Parathyroid adenoma (tissue), 2 donors: ENCODE data around the gene SPINT3.
A peak's percentile ranks its signal among the peaks of the same experiment; 100 is the strongest.

Experiments
- H2AFZ ChIP-seq: fragments of 300-600 bp; sonication (generic); one replicate; pipeline ENCODE4 v1.7.0; 2017; ENCODE audit warnings: antibody characterized with exemption, mild to moderate bottlenecking
- H3K27ac ChIP-seq: fragments of 300-600 bp; sonication (generic); one replicate; pipeline ENCODE4 v1.7.0; 2017
- H3K27me3 ChIP-seq: fragments of 300-600 bp; sonication (generic); one replicate; pipeline ENCODE4 v1.7.0; 2017; ENCODE audit warnings: low read length; ENCODE audit not compliant: control insufficient read depth, insufficient read depth
- H3K36me3 ChIP-seq: fragments of 300-600 bp; sonication (generic); one replicate; pipeline ENCODE4 v1.7.0; 2017; ENCODE audit warnings: low read length; ENCODE audit not compliant: control insufficient read depth, insufficient read depth
- H3K4me1 ChIP-seq: fragments of 300-600 bp; sonication (generic); one replicate; pipeline ENCODE4 v1.7.0; 2017; ENCODE audit warnings: control low read depth
- H3K4me2 ChIP-seq: fragments of 300-600 bp; sonication (generic); one replicate; pipeline ENCODE4 v1.7.0; 2017; ENCODE audit warnings: low read length
- H3K4me3 ChIP-seq: fragments of 300-600 bp; sonication (generic); one replicate; pipeline ENCODE4 v1.7.0; 2017; ENCODE audit warnings: low read depth, low read length
- H3K79me2 ChIP-seq: fragments of 300-600 bp; sonication (generic); one replicate; pipeline ENCODE4 v1.7.0; 2017; ENCODE audit warnings: control low read depth
- H3K9ac ChIP-seq: fragments of 300-600 bp; sonication (generic); one replicate; pipeline ENCODE4 v1.7.0; 2017; ENCODE audit warnings: mild to moderate bottlenecking
- H3K9me3 ChIP-seq: fragments of 300-600 bp; sonication (generic); one replicate; pipeline ENCODE4 v1.7.0; 2017; ENCODE audit warnings: low read length; ENCODE audit not compliant: control insufficient read depth
- CTCF ChIP-seq: fragments of 300-600 bp; sonication (generic); IDR thresholded peaks from one replicate; pipeline ENCODE4 v1.7.0; 2017; ENCODE audit warnings: antibody characterized with exemption, mild to moderate bottlenecking
- donor health status: primary hyperparathyroidism.

Gene SPINT3

DNA sequence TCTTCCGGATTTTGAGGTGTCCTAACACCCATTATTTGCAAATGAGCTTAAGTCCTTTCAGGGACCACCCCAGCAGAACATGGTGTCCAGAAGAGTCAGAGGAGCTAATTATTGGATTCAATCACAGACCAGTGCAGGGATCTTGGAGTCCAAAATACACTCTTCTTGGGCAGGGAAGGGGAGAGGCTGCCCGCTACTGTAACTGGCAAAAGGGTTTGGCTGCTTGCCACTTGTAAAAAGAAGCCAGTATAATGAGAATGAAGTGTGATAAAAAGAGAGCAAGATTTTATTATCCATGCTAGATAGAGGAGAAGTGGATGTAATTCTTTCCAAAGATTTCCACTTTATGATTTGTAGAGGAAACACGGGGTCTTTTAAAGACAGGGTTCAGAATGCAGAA lies 19.3 kb downstream of the SPINT3 start:
- H3K79me2 ChIP-seq, result no peaks in the 10 kb centered on the region
- no peak overlapping the region for H2AFZ ChIP-seq
- H3K4me3 ChIP-seq, result no peak overlapping the region
- no peaks in the 10 kb centered on the region for H3K4me1 ChIP-seq
- H3K4me2 ChIP-seq, result no peak overlapping the region
- no peak overlapping the region for H3K27ac ChIP-seq
- TF ChIP-seq CTCF, result no peak
- no peak overlapping the region for H3K9ac ChIP-seq
- H3K27me3 ChIP-seq, result no peaks in the 10 kb centered on the region
- no peaks in the 10 kb centered on the region for H3K36me3 ChIP-seq
- no peaks in the 10 kb centered on the region for H3K9me3 ChIP-seq

- no peak overlapping the region for H3K4me2 ChIP-seq
- no peaks in the 10 kb centered on the region for H3K9me3 ChIP-seq
- H3K36me3 ChIP-seq, result no peaks in the 10 kb centered on the region
- H3K79me2 ChIP-seq, result no peaks in the 10 kb centered on the region
- no peak overlapping the region for H3K4me3 ChIP-seq
- TF ChIP-seq CTCF, result no peak
- H3K27ac ChIP-seq, result no peak overlapping the region
- no peaks in the 10 kb centered on the region for H3K4me1 ChIP-seq
- H2AFZ ChIP-seq, result no peak overlapping the region
- no peak overlapping the region for H3K9ac ChIP-seq
- no peaks in the 10 kb centered on the region for H3K27me3 ChIP-seq
Observed at GRCh38 chr20:45495501-45495941, 19.9 kb downstream of the SPINT3 start.

- Histone ChIP-seq H3K4me1 (no peaks in the 10 kb centered on the region), H3K9me3 (no peaks in the 10 kb centered on the region), H3K79me2 (no peaks in the 10 kb centered on the region), H3K4me2 (no peak overlapping the region), H3K27me3 (no peaks in the 10 kb centered on the region), H2AFZ (no peak overlapping the region), H3K27ac (no peak overlapping the region), H3K36me3 (no peaks in the 10 kb centered on the region), H3K9ac (no peak overlapping the region), H3K4me3 (no peak overlapping the region)
- no peak for TF ChIP-seq CTCF
Observed at GRCh38 chr20:45489083-45489531, 26.3 kb downstream of the SPINT3 start.

- Histone ChIP-seq H3K4me3 (no peak overlapping the region), H3K4me2 (no peak overlapping the region), H3K36me3 (no peaks in the 10 kb centered on the region), H3K79me2 (no peaks in the 10 kb centered on the region), H3K9ac (no peak overlapping the region), H3K27ac (no peak overlapping the region), H2AFZ (peak overlapping the region; percentile 38), H3K9me3 (no peaks in the 10 kb centered on the region), H3K27me3 (no peaks in the 10 kb centered on the region), H3K4me1 (no peaks in the 10 kb centered on the region)
- peak; percentile 36 for TF ChIP-seq CTCF
Observed at GRCh38 chr20:45487231-45487635, 28.2 kb downstream of the SPINT3 start.

DNA sequence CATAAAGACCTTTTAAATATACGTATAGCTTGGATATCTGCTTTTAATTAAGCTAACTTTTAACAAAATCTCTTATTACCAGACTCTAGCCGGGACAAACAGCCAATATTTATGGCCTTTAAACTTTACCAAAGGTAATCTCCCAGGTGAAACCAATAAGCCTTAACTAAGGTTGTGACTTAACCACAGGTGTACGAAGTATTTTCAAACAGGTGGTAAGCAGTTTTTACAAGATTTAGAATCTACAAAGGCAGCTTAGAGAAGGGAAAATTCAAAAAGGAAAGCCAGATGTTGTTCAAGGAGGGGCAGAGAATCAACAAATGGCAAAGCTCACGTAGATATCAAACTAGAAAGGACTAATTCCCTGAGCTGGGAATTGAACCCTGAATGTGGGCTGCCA lies 30.0 kb downstream of the SPINT3 start:
- no peak overlapping the region for H3K4me2 ChIP-seq
- no peak overlapping the region for H3K27ac ChIP-seq
- TF ChIP-seq CTCF, result no peak
- H3K79me2 ChIP-seq, result no peaks in the 10 kb centered on the region
- H3K9me3 ChIP-seq, result no peaks in the 10 kb centered on the region
- no peaks in the 10 kb centered on the region for H3K4me1 ChIP-seq
- H3K9ac ChIP-seq, result no peak overlapping the region
- H3K4me3 ChIP-seq, result no peak overlapping the region
- H3K27me3 ChIP-seq, result no peaks in the 10 kb centered on the region
- H3K36me3 ChIP-seq, result no peaks in the 10 kb centered on the region
- no peak overlapping the region for H2AFZ ChIP-seq
